ENCODE measurements around the gene CFDP1.

Gene CFDP1

GRCh38 chr16:75264999-75265910 is 168.0 kb downstream of the CFDP1 start:
- DNase-seq (ENCODE audit: low spot score), result no peak

DNA sequence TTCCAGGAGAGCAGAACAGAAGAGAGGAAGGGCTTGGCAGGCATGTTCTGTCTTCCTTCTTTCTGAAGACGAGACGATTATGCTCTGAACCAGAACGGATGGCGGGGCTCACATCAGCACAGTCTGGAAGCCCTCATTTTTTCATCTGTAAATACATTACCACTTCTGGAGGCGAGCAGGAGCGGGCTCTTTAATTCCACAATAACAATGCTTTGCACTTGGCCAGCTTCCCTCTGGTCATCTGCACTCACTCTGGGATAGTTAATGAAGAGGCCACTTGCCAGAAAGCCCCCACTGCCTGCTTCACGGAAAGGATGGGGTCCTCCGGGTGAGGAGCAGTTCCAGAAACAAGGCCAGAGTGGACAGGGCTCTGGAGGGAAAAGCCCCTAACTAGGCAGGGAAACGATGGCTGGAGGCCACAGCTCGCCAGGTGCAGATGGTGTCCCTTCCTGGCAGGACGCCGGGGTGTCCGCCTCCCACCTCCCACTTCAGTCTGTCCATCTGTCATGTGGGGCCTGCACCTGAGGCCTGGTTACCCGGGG is 168.8 kb downstream of the CFDP1 start:
- DNase-seq (ENCODE audit: low spot score), result no peak

GRCh38 chr16:75263963-75264445 is 169.3 kb downstream of the CFDP1 start:
- DNase-seq (ENCODE audit: low spot score), result no peak

- no peak for DNase-seq (ENCODE audit: low spot score)
Measured at GRCh38 chr16:75263291-75263962, 169.9 kb downstream of the CFDP1 start.

DNA sequence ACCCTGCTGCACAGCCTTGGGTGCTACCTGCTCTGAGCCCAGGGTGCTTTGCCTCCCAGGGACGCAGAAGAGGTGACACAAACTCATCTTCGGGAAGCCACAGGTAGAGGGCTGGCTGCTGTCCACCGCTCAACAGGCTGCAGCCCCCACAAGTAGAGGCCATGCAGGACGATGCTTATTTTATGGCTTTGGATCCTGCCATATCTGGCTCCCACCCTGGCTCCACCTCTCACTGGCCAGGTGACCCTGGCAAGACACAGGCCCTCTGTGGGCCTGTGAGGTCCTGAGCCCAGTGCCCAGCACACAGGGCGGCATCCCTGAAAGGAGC is 170.5 kb downstream of the CFDP1 start:
- no peak for DNase-seq (ENCODE audit: low spot score)

DNA sequence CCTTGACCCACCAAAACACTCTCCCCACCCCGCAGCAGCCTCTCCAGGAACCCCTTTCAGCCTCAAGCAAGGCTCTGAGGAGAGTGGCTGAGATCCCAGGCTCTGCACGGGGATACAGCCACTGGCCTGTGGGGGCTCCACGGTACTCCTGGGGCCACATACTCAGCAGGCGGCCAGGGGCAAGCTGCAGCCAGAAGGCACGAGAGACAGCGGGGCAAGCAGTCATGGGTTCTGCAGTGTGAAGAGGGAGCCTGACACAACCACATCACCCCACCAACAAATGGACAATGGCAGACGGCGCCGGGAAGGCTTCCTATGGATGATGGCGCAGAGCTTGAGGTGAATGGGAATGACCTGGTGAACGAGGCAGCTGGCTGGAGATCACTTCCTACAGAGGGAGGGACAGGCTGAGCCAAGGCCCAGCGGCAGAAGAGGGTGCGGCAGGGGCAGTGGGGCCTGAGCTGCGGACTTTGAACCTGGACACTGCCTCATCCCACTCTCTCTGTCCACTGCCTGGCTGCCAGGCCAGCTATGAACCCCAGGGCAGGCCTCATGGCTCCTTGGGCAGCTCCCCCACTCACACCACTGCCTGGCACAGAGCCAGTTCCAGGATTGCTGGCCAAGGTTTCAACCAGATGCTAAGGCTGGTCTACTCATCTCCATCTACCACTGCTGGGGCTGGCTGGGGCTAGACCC is 171.1 kb downstream of the CFDP1 start:
- DNase-seq (ENCODE audit: low spot score), result no peak

GRCh38 chr16:75261590-75262078 is 171.7 kb downstream of the CFDP1 start:
- DNase-seq (ENCODE audit: low spot score), result no peak

GRCh38 chr16:75260851-75261589 is 172.3 kb downstream of the CFDP1 start:
- DNase-seq (ENCODE audit: low spot score), result peak; percentile 71

DNA sequence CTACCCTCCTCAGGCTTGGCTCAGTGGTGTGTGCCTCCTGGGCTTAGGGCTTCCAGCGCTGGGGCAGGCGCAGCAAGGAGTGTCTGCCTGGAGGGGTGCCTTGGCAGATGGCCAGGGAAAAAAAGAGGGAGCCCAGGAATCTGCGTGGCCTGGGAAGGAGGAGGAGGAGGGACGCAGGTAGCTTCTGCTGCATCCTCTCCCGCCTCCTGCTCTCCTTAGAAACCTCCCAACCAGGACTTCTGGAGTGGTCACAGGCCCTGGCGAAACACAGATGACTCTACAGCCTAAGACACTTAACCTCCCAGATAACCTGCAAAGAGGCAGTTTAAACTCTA is 174.5 kb downstream of the CFDP1 start:
- DNase-seq (ENCODE audit: low spot score), result no peak

DNA sequence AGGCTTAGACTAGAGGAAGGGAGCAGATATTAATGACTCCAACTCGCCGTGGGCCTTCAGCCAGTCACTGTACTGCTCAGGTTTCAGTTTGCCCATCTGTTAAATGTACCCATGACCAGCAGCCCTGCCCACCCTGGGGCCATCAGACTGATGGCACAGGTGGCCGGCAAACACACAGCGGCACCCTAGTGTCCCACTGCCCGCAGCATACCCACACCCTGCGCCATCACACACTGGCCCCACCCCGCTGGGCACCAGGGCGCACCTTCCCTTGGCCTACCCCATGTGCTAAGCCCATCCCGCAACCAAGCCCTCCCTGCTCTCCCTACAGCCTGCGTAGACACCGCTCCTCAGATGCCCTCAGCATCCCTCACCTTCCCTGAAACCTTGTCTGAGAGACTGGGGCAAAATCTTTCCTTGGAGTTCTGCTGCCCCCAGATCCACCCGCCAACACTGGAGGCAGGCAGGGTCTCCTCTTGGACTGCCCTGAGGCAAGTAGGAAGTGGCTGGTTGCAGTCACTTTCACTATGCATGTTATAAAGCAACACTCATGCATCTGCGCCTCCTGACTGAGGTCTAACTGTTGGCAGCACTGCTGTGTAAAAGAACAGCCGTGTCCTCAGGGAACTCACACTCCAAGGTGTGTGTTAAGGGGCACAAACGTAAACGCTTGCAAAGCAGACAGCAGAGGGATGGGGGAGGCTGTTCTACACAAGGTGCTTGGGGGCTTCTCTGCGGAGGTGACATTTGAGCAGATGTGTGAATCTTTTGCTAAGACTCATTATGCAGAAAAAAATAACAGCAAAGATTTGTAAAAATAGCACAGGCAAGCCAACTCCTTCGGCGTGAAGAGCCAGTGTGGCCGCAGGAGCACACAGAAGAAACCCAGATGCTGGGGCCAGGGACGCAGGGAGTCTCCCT is 175.2 kb downstream of the CFDP1 start:
- no peak for DNase-seq (ENCODE audit: low spot score)

GRCh38 chr16:75256696-75257343 is 176.5 kb downstream of the CFDP1 start:
- DNase-seq (ENCODE audit: low spot score), result no peak

DNA sequence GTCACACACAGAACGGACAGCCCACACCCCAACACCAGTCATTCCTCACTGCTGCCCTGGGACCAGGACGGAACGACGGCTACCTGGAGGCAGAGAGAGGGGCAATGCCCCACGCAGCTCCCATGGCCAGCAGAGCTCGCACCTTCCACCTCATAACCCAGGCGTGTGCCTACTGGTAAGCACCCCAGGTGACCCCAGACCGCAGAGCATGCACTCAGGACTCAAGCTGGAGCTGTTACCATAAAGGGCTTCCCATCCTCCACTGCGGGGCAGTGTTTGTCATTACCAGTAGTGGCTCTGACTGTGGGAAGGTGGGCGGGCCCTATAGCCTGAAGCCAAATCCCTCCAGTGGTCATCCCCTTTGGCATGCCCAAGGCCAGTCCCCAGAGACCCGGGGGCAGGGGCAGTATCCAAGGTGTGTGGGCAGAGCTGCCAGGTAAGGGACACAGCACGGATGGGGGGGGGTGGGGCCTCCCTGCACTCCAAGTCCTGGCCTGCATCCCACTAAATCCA is 177.2 kb downstream of the CFDP1 start:
- DNase-seq (ENCODE audit: low spot score), result no peak

GRCh38 chr16:75254359-75254837 is 178.9 kb downstream of the CFDP1 start:
- DNase-seq (ENCODE audit: low spot score), result no peak

GRCh38 chr16:75252946-75253911 is 180.1 kb downstream of the CFDP1 start:
- no peak for DNase-seq (ENCODE audit: low spot score)

DNA sequence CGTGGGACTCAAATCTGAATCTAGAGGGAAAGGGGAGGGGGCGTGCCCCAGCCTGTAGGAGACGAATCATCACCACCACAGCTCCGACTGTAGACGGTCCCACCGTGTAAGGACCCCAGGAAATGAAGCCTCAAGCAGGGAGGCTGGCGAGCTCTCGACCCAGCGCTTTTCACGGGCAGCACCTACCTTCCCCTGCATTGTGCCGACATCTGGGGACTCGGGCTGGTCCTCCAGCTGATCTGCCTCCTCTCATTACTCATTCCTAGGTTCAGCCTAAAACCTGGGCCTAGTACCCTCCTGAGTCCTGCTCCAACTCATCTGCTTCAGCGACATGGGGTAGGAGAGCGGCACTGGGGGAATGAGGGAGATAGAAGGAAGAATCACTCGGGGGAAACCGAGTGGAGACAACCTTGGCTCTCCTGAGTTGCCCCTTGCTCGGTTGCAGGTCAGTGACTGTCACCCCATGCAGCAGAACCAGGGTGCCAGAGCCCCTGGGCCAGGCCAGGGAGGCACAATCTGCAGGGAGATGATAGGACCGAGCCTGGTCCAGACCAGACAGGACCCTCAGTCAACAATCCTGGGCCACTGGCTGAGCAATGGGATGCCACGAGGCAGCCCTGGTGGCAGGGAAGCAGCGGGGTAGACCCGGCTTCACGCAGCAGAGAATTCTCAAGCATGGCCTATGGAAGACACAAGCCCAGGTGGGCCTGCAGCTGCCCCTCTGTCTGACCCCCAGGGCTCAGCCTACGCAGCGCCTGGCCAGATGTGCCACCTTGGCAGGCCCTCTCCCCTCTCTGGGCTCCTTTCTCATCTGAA is 181.0 kb downstream of the CFDP1 start:
- DNase-seq (ENCODE audit: low spot score), result no peak

- DNase-seq (ENCODE audit: low spot score), result peak; percentile 94
Measured at GRCh38 chr16:75251280-75252048, 181.8 kb downstream of the CFDP1 start, which contains the start of gene BCAR1. Gene BCAR1, minus strand, starts transcription at chr16:75251624. Its CDS starts 142 bp downstream, at chr16:75251482.

DNA sequence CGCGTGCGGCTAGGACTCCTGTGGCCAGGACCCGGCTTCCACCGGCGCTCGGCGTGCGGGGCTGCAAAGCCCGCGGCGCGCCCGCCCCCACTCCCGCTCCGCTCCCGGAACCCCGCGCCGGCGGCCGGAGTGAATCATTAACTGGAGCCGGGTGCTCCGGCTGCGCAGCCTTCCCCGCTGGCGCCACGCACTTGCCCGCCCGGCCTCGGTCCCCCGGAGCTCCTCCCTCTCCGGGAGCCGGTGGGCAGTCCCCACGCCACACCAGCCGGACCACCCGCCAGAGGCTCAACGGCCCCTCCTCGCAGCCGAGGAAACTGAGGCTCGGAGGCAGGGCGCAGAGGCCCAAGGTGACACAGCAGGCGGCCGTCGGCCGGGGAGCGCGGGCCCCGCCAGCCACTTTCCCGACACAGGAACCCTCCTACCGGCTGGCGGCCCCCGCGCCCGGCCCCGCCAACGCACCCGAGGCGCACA is 182.5 kb downstream of the CFDP1 start:
- peak; percentile 76 for DNase-seq (ENCODE audit: low spot score)

All from D341Med (cell line).